Neural cell (in vitro differentiated cells): ENCODE data around the gene ZXDC.

Experiments
- EZH2 ChIP-seq: fragments of 200-600, 300-800 bp; shearing (Covaris generic), sonication (generic); IDR thresholded peaks from 2 replicates; pipeline ENCODE4 v1.6.1; 2014; ENCODE audit warnings: antibody characterized with exemption, low read length, borderline replicate concordance, mild to moderate bottlenecking; ENCODE audit not compliant: insufficient read depth, poor library complexity, severe bottlenecking
- TF ChIP-seq, protein P1 (sequence below): fragments of 450-650 bp; IDR thresholded peaks from 2 replicates; pipeline ENCODE4 v1.5.1; 2014; ENCODE audit warnings: antibody characterized with exemption, mild to moderate bottlenecking, moderate library complexity; ENCODE audit not compliant: poor library complexity, severe bottlenecking
- TF ChIP-seq, protein P2 (sequence below): IDR thresholded peaks from 2 replicates; pipeline ENCODE4 v1.6.1; 2012; ENCODE audit warnings: borderline replicate concordance

DNA sequence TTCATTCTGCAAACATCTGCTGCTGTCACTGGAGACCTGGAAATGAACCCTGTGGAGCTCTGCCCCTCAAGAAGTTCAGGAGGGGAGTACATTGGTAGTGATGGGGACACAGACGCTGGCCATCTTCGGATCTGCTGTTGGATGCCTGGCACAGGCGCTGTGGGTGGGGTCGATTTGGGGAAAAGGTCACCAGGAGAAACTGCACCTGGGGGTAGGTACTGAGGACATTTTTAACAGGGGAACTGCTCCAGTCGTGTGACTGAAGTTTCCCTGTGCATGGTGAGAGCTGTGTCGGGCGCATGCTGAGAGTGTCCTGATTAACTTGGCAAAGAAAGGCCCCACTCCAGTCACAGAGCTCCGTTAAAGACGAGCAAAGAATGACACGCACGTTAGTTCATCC is 38.5 kb upstream of the ZXDC start:
- TF ChIP-seq, protein P1, sequence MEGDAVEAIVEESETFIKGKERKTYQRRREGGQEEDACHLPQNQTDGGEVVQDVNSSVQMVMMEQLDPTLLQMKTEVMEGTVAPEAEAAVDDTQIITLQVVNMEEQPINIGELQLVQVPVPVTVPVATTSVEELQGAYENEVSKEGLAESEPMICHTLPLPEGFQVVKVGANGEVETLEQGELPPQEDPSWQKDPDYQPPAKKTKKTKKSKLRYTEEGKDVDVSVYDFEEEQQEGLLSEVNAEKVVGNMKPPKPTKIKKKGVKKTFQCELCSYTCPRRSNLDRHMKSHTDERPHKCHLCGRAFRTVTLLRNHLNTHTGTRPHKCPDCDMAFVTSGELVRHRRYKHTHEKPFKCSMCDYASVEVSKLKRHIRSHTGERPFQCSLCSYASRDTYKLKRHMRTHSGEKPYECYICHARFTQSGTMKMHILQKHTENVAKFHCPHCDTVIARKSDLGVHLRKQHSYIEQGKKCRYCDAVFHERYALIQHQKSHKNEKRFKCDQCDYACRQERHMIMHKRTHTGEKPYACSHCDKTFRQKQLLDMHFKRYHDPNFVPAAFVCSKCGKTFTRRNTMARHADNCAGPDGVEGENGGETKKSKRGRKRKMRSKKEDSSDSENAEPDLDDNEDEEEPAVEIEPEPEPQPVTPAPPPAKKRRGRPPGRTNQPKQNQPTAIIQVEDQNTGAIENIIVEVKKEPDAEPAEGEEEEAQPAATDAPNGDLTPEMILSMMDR, result no peak
- TF ChIP-seq EZH2, result no peak
- TF ChIP-seq, protein P2, sequence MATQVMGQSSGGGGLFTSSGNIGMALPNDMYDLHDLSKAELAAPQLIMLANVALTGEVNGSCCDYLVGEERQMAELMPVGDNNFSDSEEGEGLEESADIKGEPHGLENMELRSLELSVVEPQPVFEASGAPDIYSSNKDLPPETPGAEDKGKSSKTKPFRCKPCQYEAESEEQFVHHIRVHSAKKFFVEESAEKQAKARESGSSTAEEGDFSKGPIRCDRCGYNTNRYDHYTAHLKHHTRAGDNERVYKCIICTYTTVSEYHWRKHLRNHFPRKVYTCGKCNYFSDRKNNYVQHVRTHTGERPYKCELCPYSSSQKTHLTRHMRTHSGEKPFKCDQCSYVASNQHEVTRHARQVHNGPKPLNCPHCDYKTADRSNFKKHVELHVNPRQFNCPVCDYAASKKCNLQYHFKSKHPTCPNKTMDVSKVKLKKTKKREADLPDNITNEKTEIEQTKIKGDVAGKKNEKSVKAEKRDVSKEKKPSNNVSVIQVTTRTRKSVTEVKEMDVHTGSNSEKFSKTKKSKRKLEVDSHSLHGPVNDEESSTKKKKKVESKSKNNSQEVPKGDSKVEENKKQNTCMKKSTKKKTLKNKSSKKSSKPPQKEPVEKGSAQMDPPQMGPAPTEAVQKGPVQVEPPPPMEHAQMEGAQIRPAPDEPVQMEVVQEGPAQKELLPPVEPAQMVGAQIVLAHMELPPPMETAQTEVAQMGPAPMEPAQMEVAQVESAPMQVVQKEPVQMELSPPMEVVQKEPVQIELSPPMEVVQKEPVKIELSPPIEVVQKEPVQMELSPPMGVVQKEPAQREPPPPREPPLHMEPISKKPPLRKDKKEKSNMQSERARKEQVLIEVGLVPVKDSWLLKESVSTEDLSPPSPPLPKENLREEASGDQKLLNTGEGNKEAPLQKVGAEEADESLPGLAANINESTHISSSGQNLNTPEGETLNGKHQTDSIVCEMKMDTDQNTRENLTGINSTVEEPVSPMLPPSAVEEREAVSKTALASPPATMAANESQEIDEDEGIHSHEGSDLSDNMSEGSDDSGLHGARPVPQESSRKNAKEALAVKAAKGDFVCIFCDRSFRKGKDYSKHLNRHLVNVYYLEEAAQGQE, result no peak
